Osteocyte (in vitro differentiated cells): ENCODE measurements around the gene GGT6. TPM values are rescaled to one million over a fixed set of nuclear protein-coding genes. Genes with fewer than 3 reads are reported as not detected.

Source experiments
- DNase-seq: peaks from one replicate; pipeline ENCODE4 v3.0.0; 2021; ENCODE audit warnings: mixed read lengths; ENCODE audit not compliant: unreplicated experiment; ENCODE audit errors: extremely low spot score
- H3K27ac Mint-ChIP-seq: one replicate; pipeline ENCODE4 v1.8.0; 2021; ENCODE audit warnings: mild to moderate bottlenecking, mixed read lengths; ENCODE audit not compliant: unreplicated experiment
- H3K27me3 Mint-ChIP-seq: one replicate; pipeline ENCODE4 v1.8.0; 2021; ENCODE audit warnings: mixed read lengths; ENCODE audit not compliant: unreplicated experiment
- H3K36me3 Mint-ChIP-seq: one replicate; pipeline ENCODE4 v1.8.0; 2021; ENCODE audit warnings: mixed read lengths; ENCODE audit not compliant: unreplicated experiment
- H3K4me1 Mint-ChIP-seq: one replicate; pipeline ENCODE4 v1.8.0; 2021; ENCODE audit warnings: mixed read lengths; ENCODE audit not compliant: unreplicated experiment
- H3K4me3 Mint-ChIP-seq: one replicate; pipeline ENCODE4 v1.8.0; 2021; ENCODE audit warnings: mild to moderate bottlenecking, moderate library complexity, mixed read lengths; ENCODE audit not compliant: unreplicated experiment
- H3K9me3 Mint-ChIP-seq: one replicate; pipeline ENCODE4 v1.8.0; 2021; ENCODE audit warnings: mixed read lengths; ENCODE audit not compliant: unreplicated experiment
- CTCF ChIP-seq: fragments of 200-600 bp; sonication (generic); IDR thresholded peaks from 2 replicates; pipeline ENCODE4 v1.5.0; 2021; ENCODE audit warnings: antibody characterized with exemption, mild to moderate bottlenecking, moderate library complexity
- total RNA-seq: library from RNA; stranded (reverse); gene quantifications from 2 replicates; pipeline ENCODE4 v1.2.1, GENCODE V29; 2021

Gene GGT6
- total RNA-seq, 1 donor from 2014 or later: not detected

DNA sequence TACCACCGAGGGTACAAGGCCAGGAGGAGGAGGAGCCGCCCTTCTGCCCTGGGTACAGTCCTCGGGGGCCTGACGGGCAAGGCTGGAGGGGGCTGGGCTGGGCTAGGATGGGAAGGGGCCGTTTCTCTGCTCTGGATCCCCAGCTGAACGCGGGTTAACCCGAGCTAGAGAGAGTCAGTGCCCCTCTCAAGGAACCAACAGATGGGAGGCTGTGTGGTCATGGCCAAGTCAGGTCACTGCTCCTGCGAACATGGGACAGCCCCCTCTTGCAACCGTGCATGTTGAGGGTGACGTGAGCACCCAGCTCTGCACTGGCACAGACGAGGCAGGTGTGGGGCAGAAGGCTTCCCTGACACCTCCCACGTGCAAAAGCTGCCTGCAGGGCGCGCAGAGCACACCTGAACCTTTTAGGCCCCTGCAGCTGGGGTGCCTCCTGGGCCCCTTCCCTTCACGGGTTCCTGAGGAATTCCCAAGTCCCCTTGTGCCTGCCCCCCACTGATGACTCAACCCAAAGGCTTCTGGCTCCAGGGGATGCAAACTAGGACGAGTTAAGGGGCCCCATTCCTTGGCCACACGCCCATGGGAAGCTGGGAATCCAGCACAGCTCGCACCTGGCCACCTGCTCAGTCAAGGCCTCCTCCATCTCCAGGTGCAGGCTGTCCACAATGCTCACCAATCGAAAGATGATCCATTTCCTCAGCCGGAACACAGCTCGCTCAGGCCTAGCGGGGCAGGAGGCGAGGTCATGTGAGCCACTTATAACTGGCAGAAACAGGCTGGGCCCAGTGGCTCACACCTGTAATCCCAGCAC lies 11.5 kb downstream of the GGT6 start:
- no peak for DNase-seq
- Mint-ChIP-seq H3K36me3 (peaks cover 24% of the 10 kb centered on the region), H3K9me3 (no peaks in the 10 kb centered on the region), H3K27ac (no peak overlapping the region), H3K4me3 (no peak overlapping the region), H3K27me3 (no peaks in the 10 kb centered on the region), H3K4me1 (peaks cover 4% of the 10 kb centered on the region)
- TF ChIP-seq CTCF: no peak

GRCh38 chr17:4548061-4548461 lies 12.3 kb downstream of the GGT6 start:
- DNase-seq: peak; percentile 83
- H3K4me3 Mint-ChIP-seq: no peak overlapping the region
- peaks cover 20% of the 10 kb centered on the region for H3K36me3 Mint-ChIP-seq
- H3K9me3 Mint-ChIP-seq: no peaks in the 10 kb centered on the region
- H3K4me1 Mint-ChIP-seq: no peaks in the 10 kb centered on the region
- H3K27me3 Mint-ChIP-seq: no peaks in the 10 kb centered on the region
- no peak for TF ChIP-seq CTCF
- no peak overlapping the region for H3K27ac Mint-ChIP-seq

- no peak overlapping the region for H3K4me3 Mint-ChIP-seq
- H3K27me3 Mint-ChIP-seq: no peaks in the 10 kb centered on the region
- H3K27ac Mint-ChIP-seq: no peak overlapping the region
- TF ChIP-seq CTCF: no peak
- H3K36me3 Mint-ChIP-seq: peaks cover 20% of the 10 kb centered on the region
- no peaks in the 10 kb centered on the region for H3K9me3 Mint-ChIP-seq
- no peak for DNase-seq
- H3K4me1 Mint-ChIP-seq: no peaks in the 10 kb centered on the region
These were observed 13.1 kb downstream of the GGT6 start for GRCh38 chr17:4547118-4547906.

GRCh38 chr17:4545217-4545951 lies 15.0 kb downstream of the GGT6 start:
- no peaks in the 10 kb centered on the region for H3K9me3 Mint-ChIP-seq
- no peaks in the 10 kb centered on the region for H3K4me1 Mint-ChIP-seq
- DNase-seq: no peak
- H3K27me3 Mint-ChIP-seq: no peaks in the 10 kb centered on the region
- peaks cover 20% of the 10 kb centered on the region for H3K36me3 Mint-ChIP-seq
- H3K27ac Mint-ChIP-seq: no peak overlapping the region
- no peak overlapping the region for H3K4me3 Mint-ChIP-seq
- no peak for TF ChIP-seq CTCF

DNA sequence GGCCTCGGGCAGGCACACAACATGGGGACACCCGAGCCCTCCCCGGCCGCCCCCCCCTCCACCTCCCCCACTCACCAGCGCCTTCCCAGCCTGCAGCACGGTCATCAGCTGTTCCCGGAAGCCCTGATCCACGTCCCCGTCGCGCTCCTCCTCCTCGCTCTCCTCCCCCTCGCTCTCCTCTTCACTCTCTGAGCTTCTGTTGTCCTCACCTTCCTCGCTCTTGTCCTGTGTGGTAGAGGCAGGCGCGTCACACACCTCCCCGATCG lies 15.5 kb downstream of the GGT6 start:
- H3K36me3 Mint-ChIP-seq: peaks cover 16% of the 10 kb centered on the region

More for the DNA sequence above, 15.5 kb downstream of the GGT6 start:
- Mint-ChIP-seq H3K27ac (no peak overlapping the region), H3K9me3 (no peaks in the 10 kb centered on the region), H3K4me3 (no peak overlapping the region), H3K27me3 (no peaks in the 10 kb centered on the region), H3K4me1 (no peaks in the 10 kb centered on the region)
- no peak for DNase-seq
- no peak for TF ChIP-seq CTCF
